ENCODE data around the gene SLC36A1.
"Not testable (repeated sequence)": the region's sequence is repeated elsewhere in the genome, so short reads cannot be mapped to it uniquely, and the experiment has no call there.

SLC36A1 gene

DNA sequence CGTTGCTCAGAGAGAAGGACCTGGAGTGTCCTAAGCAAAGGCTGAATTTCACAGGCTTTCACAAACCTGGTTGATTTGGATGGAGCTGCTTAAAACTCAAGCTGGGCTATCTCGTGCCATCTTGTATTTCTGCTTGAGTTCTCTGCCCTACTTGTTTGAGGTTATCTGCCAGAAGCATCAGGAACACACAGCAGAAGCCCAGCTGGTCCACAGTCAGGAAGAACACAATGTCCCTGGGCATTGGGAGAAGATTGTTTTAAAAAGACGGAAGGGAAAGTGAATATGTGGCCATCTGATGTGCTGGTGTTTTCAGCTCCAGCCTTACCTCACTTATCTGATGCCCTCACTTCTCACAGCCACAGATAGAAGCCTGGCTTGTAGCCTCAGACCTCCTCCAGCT lies 32.9 kb upstream of the SLC36A1 start:
- TF ChIP-seq, protein P1, sequence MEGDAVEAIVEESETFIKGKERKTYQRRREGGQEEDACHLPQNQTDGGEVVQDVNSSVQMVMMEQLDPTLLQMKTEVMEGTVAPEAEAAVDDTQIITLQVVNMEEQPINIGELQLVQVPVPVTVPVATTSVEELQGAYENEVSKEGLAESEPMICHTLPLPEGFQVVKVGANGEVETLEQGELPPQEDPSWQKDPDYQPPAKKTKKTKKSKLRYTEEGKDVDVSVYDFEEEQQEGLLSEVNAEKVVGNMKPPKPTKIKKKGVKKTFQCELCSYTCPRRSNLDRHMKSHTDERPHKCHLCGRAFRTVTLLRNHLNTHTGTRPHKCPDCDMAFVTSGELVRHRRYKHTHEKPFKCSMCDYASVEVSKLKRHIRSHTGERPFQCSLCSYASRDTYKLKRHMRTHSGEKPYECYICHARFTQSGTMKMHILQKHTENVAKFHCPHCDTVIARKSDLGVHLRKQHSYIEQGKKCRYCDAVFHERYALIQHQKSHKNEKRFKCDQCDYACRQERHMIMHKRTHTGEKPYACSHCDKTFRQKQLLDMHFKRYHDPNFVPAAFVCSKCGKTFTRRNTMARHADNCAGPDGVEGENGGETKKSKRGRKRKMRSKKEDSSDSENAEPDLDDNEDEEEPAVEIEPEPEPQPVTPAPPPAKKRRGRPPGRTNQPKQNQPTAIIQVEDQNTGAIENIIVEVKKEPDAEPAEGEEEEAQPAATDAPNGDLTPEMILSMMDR (IDR thresholded peaks at IDR 0.05) = no peak

DNA sequence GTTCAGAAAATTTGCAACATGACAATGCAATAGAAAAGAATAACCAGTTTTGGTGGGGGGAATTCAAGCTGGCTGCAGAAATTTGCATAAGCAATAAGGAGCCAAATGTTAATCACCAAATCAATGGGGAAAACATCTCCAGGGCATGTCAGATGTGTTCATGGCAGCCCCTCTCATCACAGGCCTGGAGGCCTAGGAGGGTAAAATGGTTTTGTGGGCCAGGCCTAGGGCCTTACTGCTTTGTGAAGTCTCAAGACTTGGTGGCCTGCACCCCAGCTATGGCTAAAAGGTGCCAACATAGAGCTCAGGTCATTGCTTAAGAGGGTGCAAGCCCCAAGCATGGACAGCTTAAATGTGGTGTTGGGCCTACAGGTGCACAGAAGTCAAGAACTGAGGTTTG lies 29.7 kb upstream of the SLC36A1 start:
- no peak overlapping the region for H3K4me3 ChIP-seq (ENCODE audit: low read depth in 1 of 2, low read length in 1 of 2)
- TF ChIP-seq, protein P1 (IDR thresholded peaks at IDR 0.05) = no peak
- H3K36me3 ChIP-seq = no peaks in the 10 kb centered on the region

More for the DNA sequence above, 32.9 kb upstream of the SLC36A1 start:
- no peaks in the 10 kb centered on the region for H3K4me1 ChIP-seq (ENCODE audit: control insufficient read depth in 1 of 2, insufficient read depth in 1 of 2, low read depth in 1 of 2, low read length in 1 of 2)
- H3K4me3 ChIP-seq (ENCODE audit: low read depth in 1 of 2, low read length in 1 of 2) = no peak overlapping the region
- H3K27me3 ChIP-seq = peaks cover 40% of the 10 kb centered on the region
- no peaks in the 10 kb centered on the region for H3K9me3 ChIP-seq
- H3K36me3 ChIP-seq = no peaks in the 10 kb centered on the region
- H3K27ac ChIP-seq = no peak overlapping the region

DNA sequence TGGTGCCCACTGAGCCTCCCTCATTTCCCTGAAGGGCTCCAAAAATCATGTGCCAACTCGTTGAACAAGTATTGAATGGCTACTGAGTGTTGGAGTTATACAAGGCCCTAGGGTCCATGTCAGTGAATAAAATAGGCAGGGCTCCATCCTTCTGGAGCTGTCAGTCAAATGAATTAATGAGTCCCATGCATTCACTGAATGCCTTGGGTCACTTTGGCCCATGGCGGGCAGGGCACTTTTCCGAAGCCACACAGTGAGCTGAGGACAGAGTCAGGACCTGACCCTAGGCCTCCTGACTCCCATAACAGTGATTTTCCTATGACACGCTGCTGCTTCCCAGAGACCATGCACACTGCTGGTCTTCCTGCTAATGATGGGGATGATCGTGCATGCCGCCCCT lies 27.3 kb upstream of the SLC36A1 start:
- no peaks in the 10 kb centered on the region for H3K4me1 ChIP-seq (ENCODE audit: control insufficient read depth in 1 of 2, insufficient read depth in 1 of 2, low read depth in 1 of 2, low read length in 1 of 2)
- TF ChIP-seq, protein P1 (IDR thresholded peaks at IDR 0.05) = no peak

More for the DNA sequence above, 29.7 kb upstream of the SLC36A1 start:
- Histone ChIP-seq H3K27ac (no peak overlapping the region), H3K27me3 (peaks cover 16% of the 10 kb centered on the region), H3K9me3 (no peaks in the 10 kb centered on the region), H3K4me1 (ENCODE audit: control insufficient read depth in 1 of 2, insufficient read depth in 1 of 2, low read depth in 1 of 2, low read length in 1 of 2) (no peaks in the 10 kb centered on the region)

DNA sequence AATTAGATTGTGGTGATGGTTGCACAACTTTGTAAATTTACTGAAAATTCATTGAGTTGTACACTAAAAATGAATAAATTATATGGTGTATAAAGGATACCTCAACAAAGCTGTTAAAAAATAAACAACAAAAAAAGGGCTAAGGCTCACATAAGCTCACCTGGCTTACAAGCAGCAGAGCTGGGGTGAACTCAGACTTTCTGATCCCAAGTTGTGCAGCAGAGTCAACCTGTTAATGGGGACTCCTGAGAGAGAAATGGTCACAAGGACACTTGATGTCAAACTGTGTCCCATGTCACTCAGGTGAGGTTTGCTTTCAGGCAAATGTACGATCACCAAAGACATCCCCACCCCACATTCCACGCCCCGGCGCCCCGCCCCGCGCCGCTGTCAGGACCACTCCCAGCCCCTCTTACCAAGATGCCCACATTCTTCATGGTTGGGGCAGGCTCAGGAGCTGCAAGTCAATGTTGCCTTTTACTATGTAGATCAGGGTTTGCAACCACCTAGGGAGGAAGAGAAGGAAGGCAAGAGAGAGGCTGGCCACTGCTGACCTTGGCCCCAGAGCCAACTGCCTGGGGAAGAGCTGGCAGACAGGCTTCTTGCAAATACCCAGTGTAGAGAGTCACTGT lies 22.4 kb upstream of the SLC36A1 start:
- Histone ChIP-seq H3K27ac (no peak overlapping the region), H3K27me3 (peaks cover 17% of the 10 kb centered on the region), H3K4me1 (ENCODE audit: control insufficient read depth in 1 of 2, insufficient read depth in 1 of 2, low read depth in 1 of 2, low read length in 1 of 2) (no peaks in the 10 kb centered on the region), H3K9me3 (no peaks in the 10 kb centered on the region), H3K4me3 (ENCODE audit: low read depth in 1 of 2, low read length in 1 of 2) (no peak overlapping the region), H3K36me3 (no peaks in the 10 kb centered on the region)
- TF ChIP-seq, protein P1 (IDR thresholded peaks at IDR 0.05) = no peak

More for the DNA sequence above, 27.3 kb upstream of the SLC36A1 start:
- Histone ChIP-seq H3K36me3 (no peaks in the 10 kb centered on the region), H3K4me3 (ENCODE audit: low read depth in 1 of 2, low read length in 1 of 2) (no peak overlapping the region), H3K27me3 (peaks cover 16% of the 10 kb centered on the region), H3K27ac (no peak overlapping the region), H3K9me3 (no peaks in the 10 kb centered on the region)

DNA sequence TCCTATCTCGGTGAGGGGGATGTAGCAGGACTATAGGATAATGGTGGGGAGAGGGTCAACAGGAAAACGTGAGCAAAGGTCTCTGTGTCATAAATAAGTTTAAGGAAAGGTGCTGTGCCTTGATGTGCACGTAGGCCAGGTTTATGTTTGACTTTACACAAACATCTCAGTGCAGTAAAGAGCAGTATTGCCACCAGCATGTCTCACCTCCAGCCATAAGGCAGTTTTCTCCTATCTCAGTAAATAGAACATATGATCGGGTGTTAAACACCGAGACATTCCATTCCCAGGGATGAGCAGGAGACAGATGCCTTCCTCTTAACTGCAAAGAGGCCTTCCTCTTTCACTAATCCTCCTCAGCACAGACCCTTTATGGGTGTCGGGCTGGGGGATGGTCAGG lies 21.1 kb upstream of the SLC36A1 start:
- H3K9me3 ChIP-seq; H3K4me3 ChIP-seq (ENCODE audit: low read depth in 1 of 2, low read length in 1 of 2); H3K36me3 ChIP-seq; H3K27ac ChIP-seq; H3K4me1 ChIP-seq (ENCODE audit: control insufficient read depth in 1 of 2, insufficient read depth in 1 of 2, low read depth in 1 of 2, low read length in 1 of 2): not testable (repeated sequence)
- H3K27me3 ChIP-seq = peaks cover 17% of the 10 kb centered on the region

DNA sequence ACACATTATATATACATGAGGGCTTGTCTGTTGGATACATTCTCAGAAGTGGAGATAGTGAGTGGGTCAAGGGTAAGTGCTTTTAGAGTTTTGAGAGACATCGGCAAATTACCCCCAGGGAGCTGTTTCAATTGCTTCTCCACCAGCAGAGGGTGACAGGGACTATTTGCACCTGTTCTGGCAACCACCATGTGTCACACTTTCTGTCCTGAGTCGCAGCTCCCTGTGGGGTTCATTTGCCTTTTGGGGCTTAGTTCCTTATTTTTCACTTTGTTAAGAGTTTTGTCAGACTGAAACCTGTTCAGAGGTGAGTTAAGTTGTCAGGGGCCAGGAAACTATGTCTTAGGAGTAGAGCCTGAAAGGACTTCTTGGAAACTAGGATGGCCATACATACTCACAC lies 20.1 kb upstream of the SLC36A1 start:
- TF ChIP-seq, protein P1 (IDR thresholded peaks at IDR 0.05) = no peak
- Histone ChIP-seq H3K27me3 (peaks cover 17% of the 10 kb centered on the region), H3K4me3 (ENCODE audit: low read depth in 1 of 2, low read length in 1 of 2) (no peak overlapping the region), H3K27ac (no peak overlapping the region), H3K4me1 (ENCODE audit: control insufficient read depth in 1 of 2, insufficient read depth in 1 of 2, low read depth in 1 of 2, low read length in 1 of 2) (no peaks in the 10 kb centered on the region), H3K36me3 (no peaks in the 10 kb centered on the region), H3K9me3 (no peaks in the 10 kb centered on the region)

All from neutrophil (primary cell).